ENCODE measurements around the gene RAD51B.

GRCh38 chr14:68486809-68487208, 667.2 kb downstream of the RAD51B start:
- TF ChIP-seq CTCF (conservative IDR thresholded peaks at IDR 0.05 in 1 of 2, IDR thresholded peaks at IDR 0.05 in 1 of 2; ENCODE audit: low read depth in 1 of 2, low read length in 2 of 2) (no peak), EZH2 (IDR thresholded peaks at IDR 0.05; ENCODE audit: low read length, missing control alignments) (no peak)
